H1 (cell line): ENCODE results near the gene FAM193B. TPM values are rescaled to one million over a fixed set of nuclear protein-coding genes. Genes with fewer than 3 reads are reported as not detected.

Experiments used
- polyA plus RNA-seq, 7 experiments: library from polyadenylated mRNA; depleted of rRNA in 3 of 7; stranded (reverse) in 5 of 7; unstranded in 2 of 7; fragments of >200 nt in 5 of 7; fragments of 200-250 nt in 2 of 7; gene quantifications; 1 replicate in 5 of 7; 2 replicates in 1 of 7; 4 replicates in 1 of 7; pipeline versions ENCODE4 v1.2.1 to v1.2.3, GENCODE V29; 2011 to 2013; ENCODE audit warnings: missing spikeins in 2 of 7, mixed read lengths in 2 of 7
- total RNA-seq: library from RNA; stranded (reverse); fragmentation: NEBNext Ultra II Directional; extraction: Animal tissue kit (Norgen Biotek cat#: 25700); gene quantifications from 2 replicates; pipeline ENCODE4 v1.2.1, GENCODE V29; 2021

The FAM193B gene
- total and polyA plus RNA-seq, 2 of the 8 experiments (the other 6 are each of a cell fraction or from before 2014, with no cell fraction given), result 49.9 to 69.8 TPM

Other genes with a start within 250 kb of the FAM193B start
- 7.7 and 10.3 TPM in 2 replicates for gene MXD3, start 242.7 kb downstream of the FAM193B start, total RNA-seq
- gene MXD3, start 242.7 kb downstream of the FAM193B start, polyA plus RNA-seq (2011; rRNA removed), result 6.5 and 10.3 TPM in 2 replicates
- 116 and 119 TPM in 2 replicates for gene LMAN2, start 202.9 kb downstream of the FAM193B start, total RNA-seq
- gene LMAN2, start 202.9 kb downstream of the FAM193B start, polyA plus RNA-seq (2011; rRNA removed), result 225 and 357 TPM in 2 replicates
- gene RGS14, start 196.6 kb downstream of the FAM193B start, total RNA-seq, result 20.6 and 24.4 TPM in 2 replicates
- gene RGS14, start 196.6 kb downstream of the FAM193B start, polyA plus RNA-seq (2011; rRNA removed), result 46.1 and 66.5 TPM in 2 replicates
- not detected in 2 replicates for gene SLC34A1, start 170.1 kb downstream of the FAM193B start, total RNA-seq
- gene SLC34A1, start 170.1 kb downstream of the FAM193B start, polyA plus RNA-seq (2011; rRNA removed), result not detected in 2 replicates
- not detected in 2 replicates for gene PFN3, start 153.9 kb downstream of the FAM193B start, total RNA-seq
- not detected in 2 replicates for gene PFN3, start 153.9 kb downstream of the FAM193B start, polyA plus RNA-seq (2011; rRNA removed)
- 5.4 and 6.5 TPM in 2 replicates for gene F12, start 145.0 kb downstream of the FAM193B start, total RNA-seq
- gene F12, start 145.0 kb downstream of the FAM193B start, polyA plus RNA-seq (2011; rRNA removed), result 7.8 and 12.0 TPM in 2 replicates
- 52.0 and 57.8 TPM in 2 replicates for gene GRK6, start 127.9 kb downstream of the FAM193B start, total RNA-seq
- 31.8 and 50.8 TPM in 2 replicates for gene GRK6, start 127.9 kb downstream of the FAM193B start, polyA plus RNA-seq (2011; rRNA removed)
- 8.0 and 8.6 TPM in 2 replicates for gene PRR7, start 107.7 kb downstream of the FAM193B start, total RNA-seq
- gene PRR7, start 107.7 kb downstream of the FAM193B start, polyA plus RNA-seq (2011; rRNA removed), result 11.8 and 23.1 TPM in 2 replicates
- gene DBN1, start 80.9 kb downstream of the FAM193B start, total RNA-seq, result 325 and 333 TPM in 2 replicates
- 168 and 250 TPM in 2 replicates for gene DBN1, start 80.9 kb downstream of the FAM193B start, polyA plus RNA-seq (2011; rRNA removed)
- 86.7 and 94.2 TPM in 2 replicates for gene PDLIM7, start 57.0 kb downstream of the FAM193B start, total RNA-seq
- gene PDLIM7, start 57.0 kb downstream of the FAM193B start, polyA plus RNA-seq (2011; rRNA removed), result 67.3 and 118 TPM in 2 replicates
- 6.4 and 8.6 TPM in 2 replicates for gene DOK3, start 44.7 kb downstream of the FAM193B start, total RNA-seq
- gene DOK3, start 44.7 kb downstream of the FAM193B start, polyA plus RNA-seq (2011; rRNA removed), result 4.2 and 6.3 TPM in 2 replicates
- gene DDX41, start 37.6 kb downstream of the FAM193B start, total RNA-seq, result 101 and 102 TPM in 2 replicates
- gene DDX41, start 37.6 kb downstream of the FAM193B start, polyA plus RNA-seq (2011; rRNA removed), result 135 and 187 TPM in 2 replicates
- gene TMED9, start 37.6 kb upstream of the FAM193B start, total RNA-seq, result 156 and 160 TPM in 2 replicates
- gene TMED9, start 37.6 kb upstream of the FAM193B start, polyA plus RNA-seq (2011; rRNA removed), result 130 and 141 TPM in 2 replicates
- 17.3 and 18.7 TPM in 2 replicates for gene B4GALT7, start 45.6 kb upstream of the FAM193B start, total RNA-seq
- gene B4GALT7, start 45.6 kb upstream of the FAM193B start, polyA plus RNA-seq (2011; rRNA removed), result 31.9 and 38.1 TPM in 2 replicates
- gene FAM153A, start 228.3 kb upstream of the FAM193B start, total RNA-seq, result not detected in 2 replicates
- 0.22 TPM in 1 of 2 replicates, not detected in the other for gene FAM153A, start 228.3 kb upstream of the FAM193B start, polyA plus RNA-seq (2011; rRNA removed)